Muscle layer of duodenum (tissue), 2 donors: ENCODE measurements around the gene ZNRF1.
A peak's percentile ranks its signal among the peaks of the same experiment; 100 is the strongest.

ENCODE experiments used
- H3K27ac ChIP-seq: one replicate; pipeline ENCODE4 v1.7.0; 2013; ENCODE audit warnings: mild to moderate bottlenecking, low read length
- H3K27me3 ChIP-seq: one replicate; pipeline ENCODE4 v1.7.0; 2013; ENCODE audit warnings: low read depth, mild to moderate bottlenecking, control low read depth, low read length
- H3K36me3 ChIP-seq, 2 donors: one replicate each; pipeline ENCODE4 v1.7.0; 2013; ENCODE audit warnings: low read length in 2 of 2, control low read depth in 1 of 2, mild to moderate bottlenecking in 1 of 2; ENCODE audit not compliant: insufficient read depth in 2 of 2, control insufficient read depth in 1 of 2
- H3K4me1 ChIP-seq, 2 donors: one replicate each; pipeline ENCODE4 v1.7.0; 2013; ENCODE audit warnings: low read length in 2 of 2, mild to moderate bottlenecking in 2 of 2, control low read depth in 1 of 2, moderate library complexity in 1 of 2; ENCODE audit not compliant: insufficient read depth in 2 of 2, control insufficient read depth in 1 of 2
- H3K4me3 ChIP-seq, 2 donors: one replicate each; pipeline ENCODE4 v1.7.0; 2013; ENCODE audit warnings: low read length in 2 of 2, low read depth in 1 of 2, mild to moderate bottlenecking in 1 of 2
- H3K9me3 ChIP-seq, 2 donors: one replicate each; pipeline ENCODE4 v1.7.0; 2013; ENCODE audit warnings: low read length in 2 of 2, control low read depth in 1 of 2, mild to moderate bottlenecking in 1 of 2; ENCODE audit not compliant: control insufficient read depth in 1 of 2
- donor health status: healthy.

The ZNRF1 gene

DNA sequence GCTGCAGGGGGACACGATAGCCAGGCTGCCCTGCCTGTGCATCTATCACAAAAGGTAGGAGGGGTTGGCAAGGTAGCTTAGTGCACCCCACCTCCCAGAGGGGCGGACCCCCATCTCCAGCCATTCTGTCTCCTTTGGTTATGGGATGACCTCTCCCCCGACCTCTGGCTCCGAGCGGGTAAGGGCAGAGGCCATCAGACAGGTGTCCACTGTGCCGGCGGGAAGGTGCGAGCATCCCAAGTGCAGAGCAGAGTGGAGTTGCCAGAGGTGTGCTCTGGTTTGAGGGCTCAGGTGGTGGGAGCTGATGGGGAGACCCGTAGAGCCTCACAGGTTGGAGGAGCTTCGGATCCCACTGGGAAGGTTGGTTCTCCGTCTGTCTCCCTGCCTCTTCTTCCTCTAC lies 106.0 kb downstream of the ZNRF1 start:
- no peaks in the 10 kb centered on the region for H3K9me3 ChIP-seq
- H3K27ac ChIP-seq, result peak overlapping the region; percentile 36
- no peaks in the 10 kb centered on the region for H3K27me3 ChIP-seq
- peaks cover 18 to 58% of the 10 kb centered on the region in 2 donors for H3K4me1 ChIP-seq
- no peak overlapping the region for H3K4me3 ChIP-seq
- no peaks in the 10 kb centered on the region for H3K36me3 ChIP-seq

DNA sequence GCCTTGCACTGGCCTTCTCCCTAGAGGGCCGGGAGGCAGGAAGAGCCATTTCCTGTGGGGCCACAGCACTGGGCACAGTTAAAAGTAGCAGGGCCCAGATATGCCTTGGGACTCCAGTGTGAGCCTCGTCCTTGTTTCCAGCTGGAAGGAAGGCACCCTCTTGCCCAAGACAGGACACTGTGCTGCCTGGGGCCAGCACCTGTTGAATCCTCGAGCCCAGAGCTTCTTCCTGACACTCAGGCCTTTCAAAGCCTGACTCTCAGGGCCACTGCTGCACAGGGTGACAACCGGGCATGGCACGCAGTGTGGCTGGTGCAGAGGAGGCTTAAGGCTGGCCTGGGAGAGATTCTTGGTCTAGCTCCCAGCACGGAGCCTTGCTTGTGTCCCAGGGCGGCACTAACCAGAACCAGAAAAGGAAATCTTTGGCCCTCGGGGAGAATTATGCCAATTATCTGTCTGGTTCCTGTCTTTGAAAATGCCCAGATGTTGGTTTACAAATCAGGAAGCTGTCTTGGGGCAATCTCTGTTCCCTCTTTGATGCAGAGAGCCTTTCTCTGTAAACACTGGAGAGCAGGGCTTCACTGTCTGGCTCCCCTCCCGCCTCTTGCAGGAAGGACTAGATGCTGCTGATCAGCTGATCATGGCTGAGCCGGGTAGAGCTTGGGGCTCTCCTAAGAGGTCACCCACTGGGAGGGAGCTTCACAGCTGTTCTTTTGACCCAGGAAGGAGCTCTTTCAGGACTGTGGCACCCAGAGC lies 106.7 kb downstream of the ZNRF1 start:
- H3K36me3 ChIP-seq, result no peaks in the 10 kb centered on the region
- no peaks in the 10 kb centered on the region for H3K9me3 ChIP-seq
- no peaks in the 10 kb centered on the region for H3K27me3 ChIP-seq
- no peak overlapping the region for H3K4me3 ChIP-seq
- H3K4me1 ChIP-seq, result peaks cover 23 to 58% of the 10 kb centered on the region in 2 donors
- peak overlapping the region; percentile 36 for H3K27ac ChIP-seq

DNA sequence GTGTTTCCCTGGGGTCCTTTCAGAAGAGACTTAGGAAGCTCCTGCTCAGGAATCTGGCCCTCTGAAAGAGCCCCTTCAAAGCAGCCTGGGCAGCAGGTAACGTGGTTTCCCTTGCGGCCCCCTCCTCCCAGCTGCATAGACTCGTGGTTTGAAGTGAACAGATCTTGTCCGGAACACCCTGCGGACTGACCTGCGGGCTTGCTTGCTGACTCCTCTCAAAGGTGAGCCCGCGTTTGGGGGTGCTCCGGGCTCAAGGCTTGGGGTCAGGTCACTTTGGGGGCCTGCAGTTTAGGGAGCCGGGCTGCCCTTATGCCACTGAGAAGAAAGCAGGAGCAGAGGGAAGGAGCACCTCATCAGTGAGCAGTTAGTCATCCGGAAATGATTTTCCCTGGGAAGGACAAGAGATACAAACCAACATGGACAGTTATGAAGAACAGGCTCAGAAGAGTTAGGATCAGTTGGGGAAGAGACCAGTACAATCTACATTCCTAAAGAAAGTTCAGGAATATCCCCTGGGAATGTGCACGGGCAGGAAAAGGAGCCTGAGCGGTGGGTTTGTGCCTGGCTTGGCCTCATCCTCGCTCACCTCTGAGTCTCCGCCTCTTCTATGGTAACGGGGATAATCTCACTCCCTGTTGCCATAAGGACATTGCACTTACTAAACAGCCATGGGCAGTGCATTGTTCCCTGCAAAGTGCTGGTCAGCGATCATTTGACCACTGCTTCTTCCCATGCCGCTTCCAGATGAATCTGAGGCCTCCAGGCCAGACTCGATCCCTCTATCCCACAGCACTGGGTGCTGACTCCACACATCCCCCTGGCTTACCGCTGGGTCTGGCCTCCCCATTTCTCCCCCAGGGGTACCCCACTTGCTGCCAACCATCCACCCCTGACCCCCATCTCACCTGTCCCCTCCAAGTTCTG lies 107.8 kb downstream of the ZNRF1 start:
- no peak overlapping the region for H3K4me3 ChIP-seq
- H3K4me1 ChIP-seq, result peaks cover 31 to 69% of the 10 kb centered on the region in 2 donors
- no peaks in the 10 kb centered on the region for H3K9me3 ChIP-seq
- no peaks in the 10 kb centered on the region for H3K36me3 ChIP-seq
- peak overlapping the region; percentile 14 for H3K27ac ChIP-seq
- H3K27me3 ChIP-seq, result no peaks in the 10 kb centered on the region

DNA sequence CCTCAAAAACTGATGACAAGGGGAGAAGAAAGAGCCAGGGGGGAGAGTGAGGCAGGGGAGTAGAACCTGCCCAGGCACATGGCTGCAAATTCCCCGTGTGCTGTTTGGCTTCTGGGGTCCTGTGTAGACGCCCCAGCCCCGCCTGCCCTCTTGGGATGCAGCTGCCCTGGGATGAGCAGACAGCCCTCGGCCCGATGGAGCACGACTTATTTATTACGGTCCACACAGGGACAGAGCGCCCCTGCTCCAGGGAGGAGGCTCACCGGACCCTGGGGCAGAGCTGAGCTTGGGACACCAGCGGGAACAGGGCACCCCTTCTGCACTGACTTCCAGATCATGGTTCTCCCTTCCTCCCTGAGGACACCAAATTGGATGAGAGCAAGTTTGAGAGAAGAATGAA lies 108.7 kb downstream of the ZNRF1 start:
- H3K27ac ChIP-seq, result no peak overlapping the region

DNA sequence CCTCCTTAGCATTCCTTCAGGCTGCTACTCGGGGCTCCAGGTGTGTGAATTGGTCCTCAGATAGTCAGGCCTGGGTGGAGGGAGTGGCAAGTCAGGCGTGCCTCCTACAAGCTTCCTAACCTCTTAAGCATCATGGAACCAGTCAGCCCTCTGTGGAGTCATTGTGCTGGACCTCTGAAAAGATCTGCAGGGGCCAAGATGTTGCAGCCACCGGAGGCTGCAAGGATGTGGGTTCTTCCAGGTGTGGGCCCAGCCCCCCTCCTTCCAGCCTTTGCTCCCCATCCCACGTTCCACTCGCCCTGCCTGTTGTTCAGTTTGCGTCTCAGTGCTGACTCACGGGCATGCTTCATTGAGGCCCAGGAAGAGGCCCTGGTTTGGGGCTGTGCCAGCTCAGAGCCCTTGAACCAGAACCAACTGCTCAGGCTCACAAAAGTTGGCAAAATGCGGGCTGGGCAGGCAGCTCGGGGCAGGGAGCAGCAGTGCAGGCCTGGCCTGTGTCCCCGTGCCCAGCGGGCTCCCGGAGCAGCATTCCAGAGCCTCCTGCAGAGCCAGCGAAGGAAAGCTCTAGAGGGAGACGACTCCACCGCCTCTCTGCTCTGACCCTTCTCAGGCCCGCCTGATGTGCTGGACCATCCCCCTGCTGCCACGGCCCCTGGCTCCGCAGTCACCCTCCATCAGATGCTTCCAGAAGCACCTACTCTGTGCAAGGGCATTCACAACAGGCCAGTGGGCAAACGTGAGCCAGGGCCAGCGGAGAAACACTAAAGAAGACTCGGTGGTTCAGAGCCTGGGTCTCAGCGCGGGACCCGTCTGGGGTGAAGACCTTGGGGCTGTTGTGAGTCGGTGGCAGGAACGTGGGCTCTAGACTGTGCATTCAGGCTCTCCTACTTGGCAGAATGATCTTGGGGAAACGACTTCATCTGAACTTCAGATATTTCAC lies 110.2 kb downstream of the ZNRF1 start:
- no peaks in the 10 kb centered on the region for H3K9me3 ChIP-seq
- H3K36me3 ChIP-seq, result no peaks in the 10 kb centered on the region
- peak overlapping the region; percentile 77 for H3K27ac ChIP-seq
- H3K4me3 ChIP-seq, result peak overlapping the region; percentile 7 to 20
- H3K4me1 ChIP-seq, result peaks cover 34 to 81% of the 10 kb centered on the region in 2 donors
- no peaks in the 10 kb centered on the region for H3K27me3 ChIP-seq

More for the DNA sequence above, 108.7 kb downstream of the ZNRF1 start:
- H3K4me1 ChIP-seq, result peaks cover 34 to 78% of the 10 kb centered on the region in 2 donors
- H3K9me3 ChIP-seq, result no peaks in the 10 kb centered on the region
- H3K27me3 ChIP-seq, result no peaks in the 10 kb centered on the region
- H3K36me3 ChIP-seq, result no peaks in the 10 kb centered on the region
- no peak overlapping the region for H3K4me3 ChIP-seq

DNA sequence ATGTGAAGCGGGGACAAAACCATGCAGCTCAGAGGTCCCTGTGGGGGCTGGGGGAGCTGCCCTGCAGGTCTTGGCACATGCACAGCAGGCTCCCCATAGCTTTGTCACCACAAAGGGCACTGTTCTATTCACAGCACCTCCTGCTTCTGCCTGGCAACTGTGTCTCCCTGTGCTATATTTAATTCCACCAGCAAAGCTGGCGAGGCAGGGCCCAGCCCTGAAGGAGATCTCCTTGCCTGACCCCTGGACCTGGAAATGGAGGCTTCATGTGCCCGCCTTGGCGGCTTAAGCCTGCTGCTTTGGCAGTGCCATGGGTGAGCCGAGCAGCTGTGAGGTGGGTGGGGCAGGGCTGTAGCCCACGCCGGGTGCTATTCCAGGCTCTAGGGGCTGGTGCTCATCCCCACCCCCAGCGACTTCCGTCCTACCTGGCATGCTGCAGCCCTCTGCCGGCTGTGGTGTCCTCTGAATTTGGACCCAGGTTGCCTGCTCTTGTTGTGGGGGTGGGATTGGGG lies 111.0 kb downstream of the ZNRF1 start:
- Histone ChIP-seq H3K4me3 (peak overlapping the region; percentile 48 to 50), H3K4me1 (peaks cover 34 to 78% of the 10 kb centered on the region in 2 donors), H3K36me3 (no peaks in the 10 kb centered on the region), H3K27me3 (no peaks in the 10 kb centered on the region), H3K9me3 (no peaks in the 10 kb centered on the region), H3K27ac (peak overlapping the region; percentile 77)

DNA sequence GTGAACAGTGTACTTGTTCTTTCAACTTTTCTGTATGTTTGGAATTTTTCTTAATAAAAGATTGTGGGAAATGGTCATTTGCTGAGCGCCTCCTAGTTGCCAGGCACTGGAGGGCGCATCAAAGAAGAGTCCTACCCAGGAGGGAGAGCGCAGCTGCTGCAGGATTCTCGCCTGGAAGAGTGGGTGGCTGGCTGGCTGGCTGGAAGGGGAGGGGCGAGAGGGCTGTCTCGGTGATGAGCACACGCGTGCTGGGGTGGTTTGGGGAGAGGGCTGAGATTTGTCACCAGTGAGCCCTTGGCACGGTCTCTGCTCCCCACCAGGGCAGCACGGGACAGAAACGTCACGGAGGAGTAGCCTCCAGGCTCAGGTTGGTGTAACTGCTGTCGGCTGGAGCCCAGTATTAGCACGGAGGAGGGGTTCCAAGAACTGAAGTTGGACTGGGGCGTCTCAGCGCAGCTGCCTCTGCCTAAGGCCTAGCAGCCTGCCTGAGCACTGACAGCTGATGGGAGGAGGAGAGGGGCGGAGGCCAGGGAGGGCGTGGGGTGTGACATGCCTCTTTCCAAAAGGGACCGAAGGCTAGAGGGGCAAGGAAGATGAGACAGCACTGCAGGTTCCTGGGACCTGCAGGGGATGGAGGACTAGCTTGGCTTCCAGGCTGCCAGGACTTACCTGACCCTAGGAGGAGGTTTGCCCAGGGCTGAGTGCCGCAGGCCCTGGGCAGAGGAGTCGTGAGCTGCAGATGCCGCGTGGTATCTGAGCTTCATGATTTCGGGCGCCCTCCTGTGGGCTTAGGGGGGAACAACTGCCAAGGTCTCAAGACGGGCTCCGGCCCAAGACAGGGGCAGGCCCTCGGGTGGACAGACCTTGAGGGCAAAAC lies 112.1 kb downstream of the ZNRF1 start:
- H3K4me3 ChIP-seq, result peak overlapping the region; percentile 48 to 50
- peak overlapping the region; percentile 77 for H3K27ac ChIP-seq
- peaks cover 26 to 75% of the 10 kb centered on the region in 2 donors for H3K4me1 ChIP-seq
- H3K9me3 ChIP-seq, result no peaks in the 10 kb centered on the region
- no peaks in the 10 kb centered on the region for H3K36me3 ChIP-seq
- no peaks in the 10 kb centered on the region for H3K27me3 ChIP-seq

DNA sequence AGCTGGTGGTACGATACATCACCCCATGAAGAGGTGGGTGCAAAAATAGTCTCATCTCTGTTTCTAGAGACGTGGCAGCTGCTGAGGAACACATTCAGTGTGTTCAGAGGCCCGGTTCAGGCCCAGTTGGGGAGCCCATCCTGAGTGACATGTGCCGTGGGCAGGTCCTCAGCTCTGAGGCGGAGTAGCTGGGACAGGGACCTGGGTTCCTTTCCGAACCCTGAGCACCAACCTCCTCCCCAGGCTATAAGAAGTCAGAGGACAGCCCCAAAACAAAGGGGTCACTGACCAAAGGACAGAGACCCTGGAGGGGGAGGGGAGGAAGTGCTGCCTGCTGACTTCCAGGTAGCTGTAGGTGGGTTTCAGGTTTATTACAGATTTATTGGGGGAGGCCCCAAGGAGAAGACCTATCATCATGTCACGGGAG lies 112.7 kb downstream of the ZNRF1 start:
- Histone ChIP-seq H3K27ac (peak overlapping the region; percentile 77), H3K9me3 (no peaks in the 10 kb centered on the region), H3K27me3 (no peaks in the 10 kb centered on the region), H3K4me3 (no peak overlapping the region), H3K36me3 (no peaks in the 10 kb centered on the region), H3K4me1 (peaks cover 24 to 75% of the 10 kb centered on the region in 2 donors)

DNA sequence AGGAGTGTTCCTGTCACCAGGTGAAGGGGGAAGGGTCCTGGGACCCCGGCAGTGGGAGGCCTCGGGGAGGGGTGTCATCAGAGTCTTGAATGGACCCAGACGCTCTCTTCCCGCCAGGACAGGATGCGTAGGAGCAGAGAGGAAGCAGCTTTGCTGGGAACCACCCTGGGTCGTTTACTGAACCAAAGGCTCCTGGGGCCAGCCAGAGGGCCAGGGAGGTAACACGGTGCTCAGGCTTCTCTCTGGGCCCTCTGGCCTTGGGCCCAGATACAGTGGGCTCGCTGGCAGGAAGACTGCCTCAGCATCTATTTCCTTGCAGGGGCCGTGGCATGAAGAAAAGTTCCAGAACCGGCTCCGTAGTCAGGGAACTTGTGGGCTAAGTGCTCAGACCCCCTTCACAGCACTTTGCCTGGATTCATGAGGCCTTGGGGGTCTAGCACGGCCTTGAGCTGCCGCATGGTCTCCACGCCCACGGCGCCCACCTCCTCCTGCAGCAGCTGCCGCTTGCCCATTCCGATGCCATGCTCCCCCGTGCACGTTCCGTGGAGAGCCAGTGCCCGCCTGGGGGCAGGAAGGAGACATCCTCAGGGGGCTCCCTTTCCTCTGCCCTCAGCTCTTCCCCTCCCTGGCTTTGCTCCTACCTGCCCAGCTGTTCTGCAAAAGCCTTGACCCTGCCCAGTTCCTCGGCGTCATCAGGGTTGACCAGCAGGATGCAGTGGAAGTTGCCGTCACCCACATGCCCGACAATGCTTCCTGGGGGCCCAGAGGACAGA lies 113.3 kb downstream of the ZNRF1 start:
- Histone ChIP-seq H3K27me3 (no peaks in the 10 kb centered on the region), H3K4me1 (peaks cover 24 to 70% of the 10 kb centered on the region in 2 donors), H3K9me3 (no peaks in the 10 kb centered on the region), H3K36me3 (no peaks in the 10 kb centered on the region), H3K4me3 (no peak overlapping the region), H3K27ac (peak overlapping the region; percentile 23)
